ENCODE results near the gene LPP.
A peak's percentile ranks its signal among the peaks of the same experiment; 100 is the strongest.

LPP gene

DNA sequence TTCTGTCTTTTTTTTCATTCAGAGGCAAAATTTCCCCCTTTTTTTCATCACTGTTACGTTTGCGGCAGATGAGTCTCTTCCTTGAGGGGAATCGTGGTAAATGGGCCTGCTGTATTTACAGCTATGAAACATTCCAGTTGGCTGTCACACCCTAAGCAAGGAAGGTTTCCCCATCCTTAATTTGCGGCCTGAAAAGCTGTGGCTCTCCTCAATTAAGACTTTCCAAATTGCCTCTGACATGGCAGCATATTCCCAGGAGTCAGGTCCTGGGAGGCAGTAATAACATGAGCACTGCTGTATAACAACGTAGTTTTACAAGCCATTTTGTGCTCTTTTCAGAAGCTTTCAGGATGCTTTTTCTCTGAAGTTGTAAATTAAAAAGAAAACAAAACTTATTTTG lies 420.9 kb downstream of the LPP start:
- H3K4me3 ChIP-seq (ENCODE audit: low read depth, low read length), result no peak overlapping the region
- no peak for DNase-seq (ENCODE audit: low read depth)

GRCh38 chr3:188575501-188575900 lies 421.5 kb downstream of the LPP start:
- no peak overlapping the region for H3K4me3 ChIP-seq (ENCODE audit: low read depth, low read length)
- DNase-seq (ENCODE audit: low read depth), result no peak

DNA sequence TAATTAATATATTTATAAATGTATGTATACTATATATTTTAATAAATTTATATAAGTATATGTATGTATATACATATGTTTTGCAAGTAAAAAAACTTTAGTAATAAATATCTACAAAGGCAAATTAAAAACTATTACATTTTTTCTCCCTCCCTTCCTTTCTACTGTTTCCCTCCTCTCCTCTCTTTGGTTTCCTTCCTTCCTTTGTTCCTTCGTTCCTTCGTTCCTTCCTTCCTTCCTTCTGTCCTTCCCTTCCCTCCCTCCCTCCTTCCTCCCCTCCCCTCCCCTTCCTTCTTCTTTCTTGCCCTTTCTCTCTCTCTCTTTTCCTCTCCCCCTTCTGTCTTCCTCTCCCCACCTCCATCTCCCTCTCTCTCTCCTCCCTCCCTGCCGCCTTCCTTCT lies 423.6 kb downstream of the LPP start:
- H3K4me3 ChIP-seq (ENCODE audit: low read depth, low read length), result no peak overlapping the region
- DNase-seq (ENCODE audit: low read depth), result no peak

DNA sequence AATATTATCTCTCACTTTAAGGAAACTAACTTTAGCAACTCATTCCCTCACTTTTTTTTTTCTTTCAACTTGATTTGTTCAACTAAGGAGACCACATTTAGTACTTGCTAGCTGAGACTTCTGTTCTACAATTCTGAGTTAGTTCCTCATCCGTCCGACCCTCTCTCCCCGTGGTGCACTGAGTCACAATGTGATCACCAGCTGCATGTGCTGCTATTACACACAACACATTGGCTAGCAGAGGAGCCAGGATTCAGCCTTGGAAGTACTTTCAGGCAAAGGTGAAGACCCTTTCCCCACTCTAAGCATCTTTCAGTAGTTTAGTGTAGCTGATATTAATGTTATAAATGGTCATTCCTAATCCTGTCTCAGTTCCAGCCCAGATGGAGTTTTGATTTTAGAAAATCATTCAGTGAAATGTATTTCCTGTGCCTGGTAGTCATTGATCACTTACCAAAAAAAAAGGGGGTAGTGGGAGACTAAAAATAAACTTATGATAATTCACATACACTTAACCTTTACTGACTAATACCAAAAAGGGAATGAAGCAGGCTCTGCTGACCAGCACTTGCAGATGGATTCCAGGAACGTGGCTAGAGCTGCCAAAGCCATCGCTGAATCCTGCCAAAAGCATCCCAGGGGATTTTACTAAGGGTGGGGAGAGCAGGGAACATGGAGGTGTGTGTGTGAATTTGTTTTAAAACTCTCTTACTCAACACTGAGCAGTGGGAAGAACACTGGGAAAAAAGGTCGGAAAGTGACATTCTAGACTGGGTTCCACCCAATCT lies 424.8 kb downstream of the LPP start:
- peak; percentile 98 for DNase-seq (ENCODE audit: low read depth)
- no peak overlapping the region for H3K4me3 ChIP-seq (ENCODE audit: low read depth, low read length)

- H3K4me3 ChIP-seq (ENCODE audit: low read depth, low read length), result no peak overlapping the region
- no peak for DNase-seq (ENCODE audit: low read depth)
Measured at GRCh38 chr3:188580223-188580622, 426.3 kb downstream of the LPP start.

- no peak for DNase-seq (ENCODE audit: low read depth)
- no peak overlapping the region for H3K4me3 ChIP-seq (ENCODE audit: low read depth, low read length)
Measured at GRCh38 chr3:188580659-188581058, 426.7 kb downstream of the LPP start.

DNA sequence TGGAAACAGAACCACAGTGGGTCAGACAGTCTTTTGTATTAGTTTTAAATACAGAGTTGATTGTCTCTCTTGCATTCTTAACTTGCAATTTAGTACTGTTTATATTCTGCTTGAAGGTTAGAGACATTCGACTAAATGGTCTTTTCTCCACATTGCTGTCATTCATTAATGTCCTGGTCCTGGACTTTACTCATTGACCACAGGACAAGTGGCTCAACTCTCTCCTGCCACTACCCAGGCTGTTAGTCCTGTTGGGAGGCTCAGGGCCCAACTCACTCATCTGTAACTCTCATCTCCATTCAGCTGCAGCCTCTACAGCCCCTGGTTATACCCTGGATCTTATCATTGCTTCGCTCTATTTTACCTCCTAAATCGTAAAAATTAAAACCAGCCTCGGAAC lies 427.4 kb downstream of the LPP start:
- no peak overlapping the region for H3K4me3 ChIP-seq (ENCODE audit: low read depth, low read length)
- no peak for DNase-seq (ENCODE audit: low read depth)

DNA sequence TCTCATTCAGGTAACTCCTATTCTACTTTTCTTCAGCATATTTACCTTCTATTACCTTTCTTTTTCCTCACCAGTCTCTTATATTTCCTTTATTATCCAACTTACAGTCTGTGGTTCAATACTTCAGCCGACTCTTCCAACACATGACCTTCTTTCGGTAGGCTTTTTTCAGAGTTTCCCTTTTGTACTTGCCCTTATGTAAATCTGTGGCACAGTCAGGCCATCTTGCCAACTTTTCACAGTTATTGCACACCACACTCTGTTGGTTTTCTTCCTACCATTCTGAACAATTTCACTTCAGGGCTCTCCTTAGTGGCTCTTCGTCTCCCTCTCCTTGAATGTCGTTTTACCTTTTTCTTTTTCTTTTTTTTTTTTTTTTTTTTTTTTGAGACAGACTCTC lies 427.8 kb downstream of the LPP start:
- no peak for DNase-seq (ENCODE audit: low read depth)
- H3K4me3 ChIP-seq (ENCODE audit: low read depth, low read length), result no peak overlapping the region

DNA sequence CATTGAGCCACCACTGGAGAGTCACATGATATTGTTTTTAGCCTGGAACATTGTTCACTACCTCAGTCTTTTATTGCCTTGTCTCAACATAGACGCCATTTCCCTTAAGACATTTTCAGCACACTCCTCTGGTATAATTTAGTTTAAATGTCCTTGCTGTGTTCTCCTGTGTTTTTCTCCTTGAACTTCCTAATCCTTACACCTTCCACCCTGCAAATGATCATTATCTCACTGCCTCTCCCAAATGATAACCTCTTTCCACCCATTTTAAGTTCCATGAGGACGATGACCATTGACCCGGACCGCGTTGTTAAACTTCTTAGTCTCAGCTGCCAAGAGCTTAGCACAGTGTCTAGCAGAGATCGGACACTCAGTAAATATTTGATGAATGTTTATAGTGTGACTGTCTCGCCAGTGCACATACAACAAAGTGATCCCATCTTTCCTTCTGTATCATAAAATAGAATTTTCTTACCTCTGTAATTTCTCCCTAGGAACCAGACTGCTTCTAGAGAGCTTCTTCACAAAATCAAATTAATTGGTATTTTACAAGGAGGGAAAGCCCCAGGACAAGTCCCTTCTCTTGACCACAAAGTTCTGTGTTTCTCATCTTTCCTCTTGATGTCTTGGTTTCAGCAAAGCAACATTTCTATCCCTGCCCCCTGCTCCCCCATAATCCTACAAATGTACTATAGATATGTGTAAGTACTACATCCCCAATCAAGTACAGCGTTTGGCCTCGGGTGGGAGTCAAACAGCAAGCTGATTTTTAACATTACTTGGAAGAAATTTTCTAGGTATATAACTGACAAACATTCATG lies 429.6 kb downstream of the LPP start:
- no peak for DNase-seq (ENCODE audit: low read depth)
- no peak overlapping the region for H3K4me3 ChIP-seq (ENCODE audit: low read depth, low read length)

- DNase-seq (ENCODE audit: low read depth), result peak; percentile 49
- no peak overlapping the region for H3K4me3 ChIP-seq (ENCODE audit: low read depth, low read length)
Measured at GRCh38 chr3:188584162-188584529, 430.2 kb downstream of the LPP start.

DNA sequence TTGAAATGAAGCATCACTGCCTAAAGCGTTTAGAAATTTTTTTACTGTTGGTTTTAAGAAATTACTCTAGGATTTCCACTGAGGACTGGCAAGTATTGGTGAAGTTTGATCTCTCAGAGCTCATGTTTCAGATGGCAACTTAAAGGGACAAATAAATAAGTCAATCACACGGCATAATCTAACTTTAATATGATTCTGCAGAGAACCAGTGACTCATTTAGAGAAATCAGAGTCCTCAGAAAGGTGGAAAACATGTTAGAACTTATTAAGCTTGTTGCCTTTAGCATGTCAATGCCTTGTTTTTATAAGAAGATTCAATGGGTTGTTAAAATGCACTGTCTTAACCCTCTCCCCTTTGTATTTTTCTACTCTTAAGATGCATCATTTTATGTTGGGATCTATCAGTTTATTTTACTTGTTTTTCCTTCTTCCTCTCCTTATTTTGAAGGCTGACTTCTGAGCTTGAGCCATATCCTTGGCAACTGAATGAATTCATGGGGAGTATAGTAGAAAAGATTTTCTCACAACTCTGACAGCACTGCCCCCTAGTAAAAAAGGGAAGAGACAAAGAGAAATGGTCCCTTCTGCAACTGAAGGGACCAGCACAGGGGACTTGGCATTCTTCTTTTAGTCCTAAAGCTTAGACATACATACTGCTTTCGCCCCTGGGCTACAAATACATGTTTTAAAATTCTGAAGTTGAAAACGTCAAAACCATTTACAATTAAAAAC lies 431.2 kb downstream of the LPP start:
- H3K4me3 ChIP-seq (ENCODE audit: low read depth, low read length), result no peak overlapping the region
- DNase-seq (ENCODE audit: low read depth), result no peak

DNA sequence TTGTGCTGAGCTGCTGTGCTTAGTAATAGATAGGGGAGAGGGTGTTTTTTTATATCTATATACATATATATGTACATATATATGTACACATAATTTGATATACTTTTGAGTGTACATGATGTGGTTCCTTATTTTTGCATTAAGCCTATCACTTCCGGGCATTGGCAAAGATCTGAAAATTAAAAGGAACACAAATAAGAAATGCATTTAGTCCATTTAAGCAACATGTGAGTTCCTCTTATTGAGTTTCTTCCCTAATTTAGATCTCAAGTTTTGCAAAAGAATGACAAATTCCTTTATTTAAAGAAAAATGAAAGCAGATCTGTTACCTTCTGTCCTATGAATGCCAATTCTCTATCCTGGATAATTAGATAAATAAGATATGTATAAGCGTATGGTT lies 435.1 kb downstream of the LPP start:
- H3K4me3 ChIP-seq (ENCODE audit: low read depth, low read length), result no peak overlapping the region
- DNase-seq (ENCODE audit: low read depth), result no peak

GRCh38 chr3:188589771-188590170 lies 435.8 kb downstream of the LPP start:
- no peak for DNase-seq (ENCODE audit: low read depth)
- H3K4me3 ChIP-seq (ENCODE audit: low read depth, low read length), result no peak overlapping the region

DNA sequence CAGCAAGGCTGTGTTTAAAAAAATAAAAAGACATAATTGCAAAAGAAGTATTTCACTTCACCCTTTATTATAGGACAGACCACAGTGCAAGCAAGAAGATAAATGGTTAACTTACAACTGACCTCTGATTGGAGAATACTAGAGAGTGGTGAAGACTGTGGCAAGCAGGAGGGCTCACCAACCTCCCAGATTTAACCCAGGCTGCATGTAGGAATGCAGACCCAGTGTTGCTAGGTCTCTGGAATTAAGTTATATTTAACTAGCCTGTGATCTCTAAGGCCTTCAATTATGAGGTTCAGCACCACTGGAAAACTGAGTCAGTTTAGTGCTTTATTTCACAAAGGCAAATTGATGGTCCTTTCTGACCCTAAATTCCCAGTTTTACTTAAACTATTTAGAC lies 436.6 kb downstream of the LPP start:
- no peak overlapping the region for H3K4me3 ChIP-seq (ENCODE audit: low read depth, low read length)
- DNase-seq (ENCODE audit: low read depth), result no peak

GRCh38 chr3:188594139-188594538 lies 440.2 kb downstream of the LPP start:
- no peak overlapping the region for H3K4me3 ChIP-seq (ENCODE audit: low read depth, low read length)
- DNase-seq (ENCODE audit: low read depth), result peak; percentile 80

GRCh38 chr3:188595890-188596376 lies 442.0 kb downstream of the LPP start:
- H3K4me3 ChIP-seq (ENCODE audit: low read depth, low read length), result no peak overlapping the region
- peak; percentile 75 for DNase-seq (ENCODE audit: low read depth)

DNA sequence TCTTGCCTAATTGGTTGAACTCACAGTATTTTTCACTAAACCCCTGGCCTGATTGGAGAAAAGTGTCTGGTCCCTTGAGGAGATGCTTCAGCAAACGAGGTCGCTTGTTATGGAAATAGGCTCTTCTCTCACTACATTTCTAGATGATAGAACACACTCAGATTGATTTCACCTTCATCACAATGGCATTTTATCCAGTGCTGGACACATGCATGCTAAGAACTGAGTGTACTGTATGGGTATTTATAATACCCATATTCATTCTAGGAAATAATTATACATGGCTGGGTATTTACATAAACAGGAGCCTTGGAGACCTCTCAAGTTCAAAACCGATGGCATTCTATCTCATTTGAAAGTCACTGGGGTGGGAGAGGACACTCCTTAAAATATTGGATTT lies 444.9 kb downstream of the LPP start:
- no peak for DNase-seq (ENCODE audit: low read depth)
- no peak overlapping the region for H3K4me3 ChIP-seq (ENCODE audit: low read depth, low read length)

DNA sequence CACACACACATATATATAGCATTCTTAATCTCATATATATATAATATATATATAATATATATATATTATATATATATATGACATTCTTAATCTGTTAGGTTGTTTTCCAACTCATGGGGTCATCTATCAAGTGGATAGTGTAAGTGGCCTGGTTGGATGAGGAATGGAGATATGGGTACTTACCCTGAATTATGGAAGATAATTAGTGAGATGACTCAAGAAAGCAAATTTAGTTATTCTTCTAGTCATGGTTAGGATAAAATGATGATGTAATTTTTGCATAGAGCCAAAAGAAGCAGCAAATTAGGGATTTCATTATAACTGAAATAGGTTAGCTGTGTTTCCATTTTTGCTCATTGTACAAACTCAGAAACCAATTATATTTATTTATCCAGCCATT lies 448.2 kb downstream of the LPP start:
- H3K4me3 ChIP-seq (ENCODE audit: low read depth, low read length), result no peak overlapping the region
- DNase-seq (ENCODE audit: low read depth), result no peak

GRCh38 chr3:188602620-188603019 lies 448.7 kb downstream of the LPP start:
- H3K4me3 ChIP-seq (ENCODE audit: low read depth, low read length), result no peak overlapping the region
- DNase-seq (ENCODE audit: low read depth), result no peak

GRCh38 chr3:188604651-188605050 lies 450.7 kb downstream of the LPP start:
- DNase-seq (ENCODE audit: low read depth), result no peak
- H3K4me3 ChIP-seq (ENCODE audit: low read depth, low read length), result no peak overlapping the region

Measured in skeletal muscle cell (primary cell).